GM12892 (cell line): Measurements from ENCODE around the gene ZMIZ1.
A peak's percentile ranks its signal among the peaks of the same experiment; 100 is the strongest.

Source experiments
- POLR2A ChIP-seq: IDR thresholded peaks from 2 replicates; pipeline ENCODE4 v1.6.1; 2011; ENCODE audit warnings: low read depth, low read length, control low read depth
- POLR2AphosphoS5 ChIP-seq: IDR thresholded peaks from 2 replicates; pipeline ENCODE4 v1.6.1; 2011; ENCODE audit warnings: low read depth, low read length, control low read depth

DNA sequence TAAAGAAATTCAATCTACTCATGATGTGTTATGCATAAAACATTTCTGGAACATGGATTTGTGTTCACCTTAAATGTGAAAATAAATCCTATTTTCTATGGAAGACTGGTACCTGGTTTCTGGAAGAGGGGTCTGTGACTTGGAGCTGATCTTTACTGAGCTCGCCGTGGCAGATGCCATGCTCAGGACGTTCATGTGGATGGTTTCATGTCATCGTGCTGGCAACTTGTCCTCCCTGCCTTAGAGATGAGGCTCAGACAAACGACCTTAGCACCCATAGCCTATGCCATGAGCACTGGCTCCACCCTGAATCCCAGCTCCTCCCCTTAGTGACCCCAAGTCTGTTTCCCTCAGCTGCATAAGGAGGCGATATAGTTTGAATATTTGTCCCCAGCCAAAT lies 285.8 kb downstream of the ZMIZ1 start:
- TF ChIP-seq POLR2A (peak; percentile 55; the same call in 1 of the 2 replicates), POLR2AphosphoS5 (no peak; the same call in 1 of the 2 replicates)
